Sciatic nerve (tissue), 1 donor: Measurements from ENCODE around the gene ZNF615. TPM values are rescaled to one million over a fixed set of nuclear protein-coding genes. Genes with fewer than 3 reads are reported as not detected.

Experiments used
- total RNA-seq: library from RNA; stranded (reverse); fragmentation: NEBNext Ultra II Directional; extraction: Animal tissue kit (Norgen Biotek cat#: 25700); gene quantifications from one replicate; pipeline ENCODE4 v1.2.1, GENCODE V29; 2021
- donor health status: DM: no; HTN: no; CAD: no.

Gene ZNF615
- total RNA-seq, 1 donor from 2014 or later = 18.7 TPM

Other genes starting within 250 kb of the ZNF615 start
- gene FPR2, start 247.0 kb downstream of the ZNF615 start, total RNA-seq = 2.4 TPM
- 8.8 TPM for gene FPR3, start 213.1 kb downstream of the ZNF615 start, total RNA-seq
- gene ZNF577, start 120.3 kb downstream of the ZNF615 start, total RNA-seq = 25.6 TPM
- 16.3 TPM for gene ZNF649, start 103.2 kb downstream of the ZNF615 start, total RNA-seq
- gene ZNF613, start 80.7 kb downstream of the ZNF615 start, total RNA-seq = 6.0 TPM
- gene ZNF350, start 21.4 kb downstream of the ZNF615 start, total RNA-seq = 16.0 TPM
- 9.6 TPM for gene ZNF614, start 20.2 kb upstream of the ZNF615 start, total RNA-seq
- 17.9 TPM for gene ZNF432, start 40.6 kb upstream of the ZNF615 start, total RNA-seq
- gene ZNF841, start 87.6 kb upstream of the ZNF615 start, total RNA-seq = 38.3 TPM
- gene ZNF616, start 131.7 kb upstream of the ZNF615 start, total RNA-seq = 12.8 TPM
- 19.7 TPM for gene ZNF836, start 163.4 kb upstream of the ZNF615 start, total RNA-seq
- gene PPP2R1A, start 181.8 kb upstream of the ZNF615 start, total RNA-seq = 139 TPM